Measurements from ENCODE around the gene CTU1.
"Not testable (repeated sequence)": the region's sequence is repeated elsewhere in the genome, so short reads cannot be mapped to it uniquely, and the experiment has no call there.

CTU1 gene

GRCh38 chr19:51146751-51147150 lies 38.5 kb upstream of the CTU1 start:
- CTCF ChIA-PET = interaction anchor here (0.8 to 8.1 kb wide), 2 partner anchors 11 to 113 kb away, joined by 4 to 49 read pairs; no protein-coding TSS in a partner anchor
- TF ChIP-seq CTCF (IDR thresholded peaks at IDR 0.05; ENCODE audit: control extremely low read depth, extremely low read depth, low read depth, missing control alignments) = no peak
- no peak for DNase-seq (ENCODE audit: extremely low spot score)
- POLR2A ChIA-PET = no interaction called here

GRCh38 chr19:51145916-51146493 lies 37.8 kb upstream of the CTU1 start:
- POLR2A ChIA-PET = no interaction called here
- no peak for DNase-seq (ENCODE audit: extremely low spot score)
- CTCF ChIA-PET = interaction anchor here (0.7 to 8.1 kb wide), 2 partner anchors 11 to 12 kb away, joined by 3 to 49 read pairs; no protein-coding TSS in a partner anchor
- TF ChIP-seq CTCF (IDR thresholded peaks at IDR 0.05; ENCODE audit: control extremely low read depth, extremely low read depth, low read depth, missing control alignments) = no peak

- ChIA-PET CTCF (interaction anchor here (1.0 to 8.1 kb wide), 2 partner anchors 10 to 13 kb away, joined by 3 to 49 read pairs; no protein-coding TSS in a partner anchor), POLR2A (no interaction called here)
- no peak for TF ChIP-seq CTCF (IDR thresholded peaks at IDR 0.05; ENCODE audit: control extremely low read depth, extremely low read depth, low read depth, missing control alignments)
These were observed 36.4 kb upstream of the CTU1 start for GRCh38 chr19:51144482-51145045.

GRCh38 chr19:51143486-51143885 lies 35.3 kb upstream of the CTU1 start:
- DNase-seq (ENCODE audit: extremely low spot score) = no peak
- CTCF ChIA-PET = interaction anchor here (8.1 kb wide), 1 partner anchor 14 kb away, joined by 49 read pairs; no protein-coding TSS in a partner anchor

More at GRCh38 chr19:51144482-51145045, 36.4 kb upstream of the CTU1 start:
- no peak for DNase-seq (ENCODE audit: extremely low spot score)

GRCh38 chr19:51142809-51143475 lies 34.7 kb upstream of the CTU1 start:
- DNase-seq (ENCODE audit: extremely low spot score); POLR2A ChIA-PET: not testable (repeated sequence)
- CTCF ChIA-PET = interaction anchor here (8.1 kb wide), 1 partner anchor 15 kb away, joined by 49 read pairs; no protein-coding TSS in a partner anchor

More at GRCh38 chr19:51143486-51143885, 35.3 kb upstream of the CTU1 start:
- POLR2A ChIA-PET = no interaction called here
- TF ChIP-seq CTCF (IDR thresholded peaks at IDR 0.05; ENCODE audit: control extremely low read depth, extremely low read depth, low read depth, missing control alignments) = no peak

- no peak for TF ChIP-seq CTCF (IDR thresholded peaks at IDR 0.05; ENCODE audit: control extremely low read depth, extremely low read depth, low read depth, missing control alignments)
- ChIA-PET POLR2A (no interaction called here), CTCF (interaction anchor here (1.2 kb wide), 1 partner anchor 14 kb away, joined by 3 read pairs; no protein-coding TSS in a partner anchor)
- no peak for DNase-seq (ENCODE audit: extremely low spot score)
These were observed 33.9 kb upstream of the CTU1 start, which contains the start of gene SIGLEC7 for GRCh38 chr19:51142119-51142518. TSS of gene SIGLEC7 (plus strand) at chr19:51142301. CDS start at chr19:51142370, 69 bp downstream.

All from GM10248 (cell line).